ENCODE results near the gene ANKFN1.

The ANKFN1 gene

DNA sequence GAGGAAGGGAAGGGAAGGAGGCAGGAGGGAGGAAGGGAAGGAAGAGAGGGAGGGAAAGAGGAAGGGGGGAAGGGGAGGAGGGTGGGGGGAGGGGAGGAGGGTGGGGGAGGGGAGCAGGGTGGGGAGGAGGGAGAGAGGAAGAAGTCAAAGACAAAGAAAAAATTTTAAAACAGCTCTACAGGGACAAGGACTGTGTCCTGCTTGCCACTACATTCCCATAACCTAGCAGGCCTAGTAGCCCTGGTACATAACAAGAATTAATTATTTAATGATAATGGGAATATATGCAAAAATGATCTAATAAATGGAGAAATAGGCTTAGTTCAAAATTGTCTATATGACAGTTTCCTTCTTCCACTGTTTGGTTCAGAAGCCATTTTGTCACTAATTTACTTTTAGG is 392.7 kb downstream of the ANKFN1 start:
- TF ChIP-seq, protein P1, sequence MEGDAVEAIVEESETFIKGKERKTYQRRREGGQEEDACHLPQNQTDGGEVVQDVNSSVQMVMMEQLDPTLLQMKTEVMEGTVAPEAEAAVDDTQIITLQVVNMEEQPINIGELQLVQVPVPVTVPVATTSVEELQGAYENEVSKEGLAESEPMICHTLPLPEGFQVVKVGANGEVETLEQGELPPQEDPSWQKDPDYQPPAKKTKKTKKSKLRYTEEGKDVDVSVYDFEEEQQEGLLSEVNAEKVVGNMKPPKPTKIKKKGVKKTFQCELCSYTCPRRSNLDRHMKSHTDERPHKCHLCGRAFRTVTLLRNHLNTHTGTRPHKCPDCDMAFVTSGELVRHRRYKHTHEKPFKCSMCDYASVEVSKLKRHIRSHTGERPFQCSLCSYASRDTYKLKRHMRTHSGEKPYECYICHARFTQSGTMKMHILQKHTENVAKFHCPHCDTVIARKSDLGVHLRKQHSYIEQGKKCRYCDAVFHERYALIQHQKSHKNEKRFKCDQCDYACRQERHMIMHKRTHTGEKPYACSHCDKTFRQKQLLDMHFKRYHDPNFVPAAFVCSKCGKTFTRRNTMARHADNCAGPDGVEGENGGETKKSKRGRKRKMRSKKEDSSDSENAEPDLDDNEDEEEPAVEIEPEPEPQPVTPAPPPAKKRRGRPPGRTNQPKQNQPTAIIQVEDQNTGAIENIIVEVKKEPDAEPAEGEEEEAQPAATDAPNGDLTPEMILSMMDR (IDR thresholded peaks at IDR 0.05; ENCODE audit: borderline replicate concordance, control extremely low read depth, extremely low read depth, insufficient read depth, missing control alignments) = no peak
- in situ Hi-C loops (cut with MboI; ENCODE audit: low sequenced_read_pairs, unreplicated experiment) = no loop called here
- no peak for DNase-seq (ENCODE audit: low spot score)

DNA sequence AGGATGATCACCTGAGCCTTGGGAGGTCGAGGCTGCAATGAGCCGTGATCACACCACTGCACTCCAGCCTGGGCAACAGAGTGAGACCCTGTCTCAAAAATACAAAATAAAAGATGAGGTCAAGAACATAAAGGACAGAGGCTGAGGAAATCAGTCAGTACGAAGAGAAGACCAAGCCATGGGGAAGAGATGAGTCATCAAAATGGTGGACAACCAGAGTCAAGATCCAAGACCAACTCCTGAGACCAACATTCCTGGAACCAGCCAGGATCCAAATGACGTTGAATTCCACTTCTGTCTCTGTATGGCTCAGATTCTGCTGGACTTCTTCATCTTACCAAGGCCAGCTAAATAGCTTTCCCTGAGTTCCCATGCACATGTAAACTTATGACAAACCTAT is 395.4 kb downstream of the ANKFN1 start:
- TF ChIP-seq, protein P1 (IDR thresholded peaks at IDR 0.05; ENCODE audit: borderline replicate concordance, control extremely low read depth, extremely low read depth, insufficient read depth, missing control alignments) = no peak
- in situ Hi-C loops (cut with MboI; ENCODE audit: low sequenced_read_pairs, unreplicated experiment) = no loop called here
- DNase-seq (ENCODE audit: low spot score) = no peak

DNA sequence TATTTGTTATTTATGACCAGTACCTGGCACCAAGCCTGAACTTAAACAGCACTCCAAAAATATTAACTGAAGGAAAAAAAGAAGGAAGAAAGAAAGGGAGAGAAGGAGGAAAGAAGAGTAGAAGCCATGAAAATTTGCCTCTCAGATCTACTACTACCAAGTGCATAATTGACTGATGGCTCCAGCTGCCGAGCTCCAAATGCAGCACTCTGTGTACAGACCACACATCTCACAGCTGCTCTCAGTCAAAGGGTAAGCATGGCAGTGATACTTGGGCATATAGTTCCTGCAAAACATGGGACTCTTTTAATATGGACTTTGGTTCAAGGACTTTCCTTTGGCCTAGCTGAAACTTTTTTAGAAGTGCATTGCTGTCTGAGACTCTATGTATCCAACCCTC is 396.2 kb downstream of the ANKFN1 start:
- TF ChIP-seq, protein P1 (IDR thresholded peaks at IDR 0.05; ENCODE audit: borderline replicate concordance, control extremely low read depth, extremely low read depth, insufficient read depth, missing control alignments) = no peak
- in situ Hi-C loops (cut with MboI; ENCODE audit: low sequenced_read_pairs, unreplicated experiment) = no loop called here
- DNase-seq (ENCODE audit: low spot score) = no peak

DNA sequence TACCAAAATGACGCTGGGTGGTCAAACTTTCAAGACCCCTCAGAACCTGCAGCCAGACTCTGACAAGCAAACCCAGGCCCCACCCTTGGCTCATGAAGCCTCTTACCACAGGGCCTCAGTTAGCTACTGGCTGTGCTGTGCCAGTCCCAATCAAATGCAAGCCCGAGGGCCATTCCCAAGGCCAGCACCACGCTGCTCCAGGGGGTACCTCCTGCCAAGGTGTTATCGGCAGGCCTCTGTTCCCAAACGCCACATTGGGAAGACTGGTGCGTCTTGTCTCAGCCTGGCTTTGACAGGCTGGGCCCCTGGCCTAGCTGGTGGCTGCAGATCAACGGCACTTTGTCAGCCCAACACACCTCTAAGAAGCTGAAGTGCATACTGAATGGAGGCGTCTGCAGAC is 404.4 kb downstream of the ANKFN1 start:
- TF ChIP-seq, protein P1 (IDR thresholded peaks at IDR 0.05; ENCODE audit: borderline replicate concordance, control extremely low read depth, extremely low read depth, insufficient read depth, missing control alignments) = no peak
- in situ Hi-C loops (cut with MboI; ENCODE audit: low sequenced_read_pairs, unreplicated experiment) = no loop called here

DNA sequence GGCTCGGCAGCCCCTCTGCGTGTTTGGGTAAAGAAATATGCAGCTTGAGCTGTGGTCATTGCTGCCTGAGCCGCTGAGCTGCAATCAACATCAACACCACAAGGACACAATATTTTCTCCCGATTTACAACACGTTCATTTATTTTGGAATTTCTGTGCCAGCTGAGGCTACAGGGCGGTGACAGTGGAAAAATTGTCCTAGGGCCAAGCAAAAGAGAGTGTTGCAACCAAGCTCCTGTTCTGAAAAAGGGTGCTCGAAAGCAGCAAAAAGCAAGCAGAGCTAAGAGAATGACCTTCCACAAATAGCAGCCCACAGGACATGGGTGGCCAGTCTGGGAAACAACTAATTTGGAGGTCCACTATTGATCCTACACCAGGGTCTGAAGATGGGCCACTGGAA is 404.8 kb downstream of the ANKFN1 start:
- in situ Hi-C loops (cut with MboI; ENCODE audit: low sequenced_read_pairs, unreplicated experiment) = no loop called here
- TF ChIP-seq, protein P1 (IDR thresholded peaks at IDR 0.05; ENCODE audit: borderline replicate concordance, control extremely low read depth, extremely low read depth, insufficient read depth, missing control alignments) = no peak
- DNase-seq (ENCODE audit: low spot score) = no peak

More for the DNA sequence above, 404.4 kb downstream of the ANKFN1 start:
- no peak for DNase-seq (ENCODE audit: low spot score)

All from GM13976 (cell line).